ENCODE measurements around the gene PSAPL1.

DNA sequence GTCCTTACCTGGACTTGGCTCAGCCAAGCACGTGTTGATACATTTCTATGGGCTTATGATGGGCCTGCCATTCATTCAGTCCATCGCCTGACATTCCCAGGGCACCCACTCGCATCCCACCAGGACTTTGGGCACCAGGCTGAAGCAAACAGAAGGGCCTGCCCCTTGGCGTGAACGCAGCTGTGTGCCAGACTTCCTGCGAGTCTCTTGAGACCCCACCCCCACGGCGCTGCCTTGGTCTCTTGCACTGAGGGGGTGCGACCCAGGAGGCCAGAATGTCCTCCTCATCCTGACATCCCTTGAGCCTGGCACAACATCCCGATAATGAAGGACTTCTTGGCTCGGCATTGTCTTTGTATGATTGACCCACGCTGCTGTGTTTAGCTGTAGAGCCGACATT, 1.5 kb upstream of the PSAPL1 start:
- no peak for TF ChIP-seq SIN3A (IDR thresholded peaks at IDR 0.05; ENCODE audit: low read depth)
- TF ChIP-seq, protein P1, sequence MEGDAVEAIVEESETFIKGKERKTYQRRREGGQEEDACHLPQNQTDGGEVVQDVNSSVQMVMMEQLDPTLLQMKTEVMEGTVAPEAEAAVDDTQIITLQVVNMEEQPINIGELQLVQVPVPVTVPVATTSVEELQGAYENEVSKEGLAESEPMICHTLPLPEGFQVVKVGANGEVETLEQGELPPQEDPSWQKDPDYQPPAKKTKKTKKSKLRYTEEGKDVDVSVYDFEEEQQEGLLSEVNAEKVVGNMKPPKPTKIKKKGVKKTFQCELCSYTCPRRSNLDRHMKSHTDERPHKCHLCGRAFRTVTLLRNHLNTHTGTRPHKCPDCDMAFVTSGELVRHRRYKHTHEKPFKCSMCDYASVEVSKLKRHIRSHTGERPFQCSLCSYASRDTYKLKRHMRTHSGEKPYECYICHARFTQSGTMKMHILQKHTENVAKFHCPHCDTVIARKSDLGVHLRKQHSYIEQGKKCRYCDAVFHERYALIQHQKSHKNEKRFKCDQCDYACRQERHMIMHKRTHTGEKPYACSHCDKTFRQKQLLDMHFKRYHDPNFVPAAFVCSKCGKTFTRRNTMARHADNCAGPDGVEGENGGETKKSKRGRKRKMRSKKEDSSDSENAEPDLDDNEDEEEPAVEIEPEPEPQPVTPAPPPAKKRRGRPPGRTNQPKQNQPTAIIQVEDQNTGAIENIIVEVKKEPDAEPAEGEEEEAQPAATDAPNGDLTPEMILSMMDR (IDR thresholded peaks at IDR 0.05 in 2 of 3, conservative IDR thresholded peaks at IDR 0.05 in 1 of 3; ENCODE audit: borderline replicate concordance in 1 of 3, insufficient read depth in 1 of 3, low read depth in 2 of 3, low read length in 2 of 3) = no peak
- no peak for TF ChIP-seq ZNF274 (IDR thresholded peaks at IDR 0.05; ENCODE audit: low read depth, low read length)
- TF ChIP-seq TCF7L2 (IDR thresholded peaks at IDR 0.05; ENCODE audit: borderline replicate concordance, extremely low read depth, insufficient read depth, insufficient read length) = no peak
- TF ChIP-seq ELF1 (IDR thresholded peaks at IDR 0.05; ENCODE audit: borderline replicate concordance, low read depth) = no peak
- TF ChIP-seq EZH2phosphoT487 (IDR thresholded peaks at IDR 0.05; ENCODE audit: borderline replicate concordance) = no peak
- TF ChIP-seq POLR2A (IDR thresholded peaks at IDR 0.05; ENCODE audit: borderline replicate concordance, extremely low read depth, insufficient read depth, insufficient read length) = no peak
- TF ChIP-seq ZBTB33 (IDR thresholded peaks at IDR 0.05; ENCODE audit: extremely low read depth, insufficient replicate concordance, low read length) = no peak
- TF ChIP-seq JUND (IDR thresholded peaks at IDR 0.05) = no peak
- no peak for TF ChIP-seq YY1 (IDR thresholded peaks at IDR 0.05; ENCODE audit: extremely low read depth, insufficient replicate concordance, low read depth, low read length)
